HG02610 (cell line): ENCODE results near the gene KRT36.

ENCODE experiments used
- ATAC-seq: cut with Tn5 transposase; IDR thresholded peaks from one replicate; pipeline ENCODE4 v1.9.1; 2021; ENCODE audit warnings: mild to moderate bottlenecking, moderate library complexity; ENCODE audit not compliant: unreplicated experiment

The KRT36 gene

DNA sequence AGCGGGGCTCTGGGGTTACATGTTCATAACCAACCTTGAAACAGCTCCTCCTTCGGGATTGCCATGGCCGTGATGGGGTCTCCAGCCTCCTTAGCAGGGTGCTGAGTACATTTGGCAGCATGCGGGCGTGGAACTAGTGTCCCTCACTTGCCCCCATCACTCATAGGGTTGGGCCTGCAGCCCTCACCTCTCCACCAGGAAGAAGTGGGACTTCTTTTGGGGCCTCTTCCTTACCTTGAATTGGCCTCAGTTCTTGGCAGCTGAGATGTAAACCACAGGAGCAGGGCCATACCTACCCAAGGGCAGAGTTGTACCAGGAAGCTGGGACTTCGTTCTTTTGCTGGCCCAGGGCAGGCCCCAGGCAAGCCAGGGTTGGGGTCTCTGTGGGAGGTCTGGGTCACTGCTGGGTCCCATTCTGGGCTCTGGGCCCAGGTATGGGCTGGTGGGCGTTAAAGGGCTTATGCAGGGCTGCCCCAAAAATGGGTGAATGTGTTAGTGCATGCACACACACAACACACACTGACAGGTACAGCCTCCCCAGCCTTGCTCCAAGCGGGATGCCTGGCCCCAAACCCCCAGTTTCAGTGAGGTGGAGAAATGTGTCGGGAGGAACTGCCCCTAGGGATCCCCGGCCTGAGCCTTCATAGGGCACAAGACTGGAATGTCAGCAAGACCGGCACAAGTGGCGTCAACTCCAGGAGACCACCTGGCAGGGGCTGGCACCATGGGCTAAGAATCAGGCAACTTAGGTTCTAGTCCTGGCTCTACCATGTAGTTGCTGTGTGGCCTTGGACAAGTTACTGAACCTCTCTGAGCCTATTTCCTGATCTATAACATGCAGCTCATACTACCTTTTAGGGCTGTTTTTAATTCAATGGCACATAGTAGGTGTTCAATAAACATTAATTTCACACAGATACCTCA, 32.9 kb upstream of the KRT36 start:
- no peak for ATAC-seq

DNA sequence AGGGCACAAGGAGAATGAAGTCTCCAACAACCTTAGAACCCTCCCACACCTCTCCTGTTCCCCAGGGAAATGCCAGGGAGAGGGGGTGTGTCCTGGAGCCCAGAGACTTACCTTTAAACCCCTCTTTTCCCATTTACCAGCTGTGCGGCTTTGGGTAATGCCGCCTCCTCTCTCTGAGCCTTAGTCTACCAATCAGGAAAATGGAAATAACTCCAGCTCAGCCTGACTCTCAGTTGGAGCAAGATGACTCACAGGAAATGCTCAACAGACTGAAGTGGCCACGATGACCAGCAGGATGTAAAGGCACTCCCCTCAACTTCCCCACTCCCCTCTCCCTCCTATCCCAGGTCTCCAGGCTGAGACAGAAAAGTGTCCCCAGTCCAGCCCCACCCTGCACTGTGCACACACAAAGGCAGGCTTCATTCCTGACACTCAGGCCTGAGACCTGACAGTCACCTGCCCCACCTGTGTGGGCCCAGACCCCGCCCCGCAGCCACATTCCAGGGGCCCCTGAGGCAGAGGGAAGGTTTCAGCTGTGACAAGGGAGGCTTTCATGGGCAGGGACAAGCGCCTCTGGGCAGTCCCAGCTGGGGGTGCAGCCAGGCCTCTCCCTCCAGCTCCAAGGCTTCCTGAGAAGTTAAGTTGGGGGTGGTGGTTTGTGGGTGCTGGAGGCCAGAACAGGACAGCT, 32.0 kb upstream of the KRT36 start:
- no peak for ATAC-seq

DNA sequence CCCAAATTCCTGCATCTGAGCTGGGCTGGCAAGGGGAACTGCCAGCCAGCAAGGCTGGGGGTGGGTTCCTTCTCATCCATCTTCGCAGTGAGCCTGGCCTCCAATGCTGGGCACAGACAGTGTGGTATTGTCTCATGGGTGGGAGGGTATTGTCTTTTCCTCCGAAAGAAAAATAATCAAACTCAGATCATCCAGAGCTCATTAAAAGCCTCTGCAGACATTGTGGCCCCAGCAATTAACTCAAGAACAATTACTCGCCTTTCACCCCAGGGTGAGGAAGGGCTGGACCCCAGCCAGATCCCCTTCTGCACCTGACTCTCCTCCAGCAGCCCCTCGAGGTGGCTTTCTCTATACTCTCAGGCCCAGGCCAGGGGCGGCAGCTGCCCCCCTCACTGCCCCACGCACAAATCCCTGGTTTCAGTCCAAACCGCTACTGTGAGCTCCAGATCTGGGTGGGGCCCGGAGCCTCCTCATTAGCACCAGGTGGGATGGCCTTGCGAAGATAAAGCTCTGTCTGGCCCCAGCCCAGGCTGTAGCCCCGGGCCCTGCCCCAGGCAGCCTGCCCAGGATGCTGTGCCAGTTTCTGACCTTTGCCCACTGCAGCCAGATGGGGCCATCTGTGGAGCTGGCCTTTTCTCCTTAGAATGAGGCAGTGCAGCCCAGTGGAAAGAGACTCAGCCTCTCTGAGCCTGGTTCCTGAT, 31.3 kb upstream of the KRT36 start:
- ATAC-seq, result no peak

DNA sequence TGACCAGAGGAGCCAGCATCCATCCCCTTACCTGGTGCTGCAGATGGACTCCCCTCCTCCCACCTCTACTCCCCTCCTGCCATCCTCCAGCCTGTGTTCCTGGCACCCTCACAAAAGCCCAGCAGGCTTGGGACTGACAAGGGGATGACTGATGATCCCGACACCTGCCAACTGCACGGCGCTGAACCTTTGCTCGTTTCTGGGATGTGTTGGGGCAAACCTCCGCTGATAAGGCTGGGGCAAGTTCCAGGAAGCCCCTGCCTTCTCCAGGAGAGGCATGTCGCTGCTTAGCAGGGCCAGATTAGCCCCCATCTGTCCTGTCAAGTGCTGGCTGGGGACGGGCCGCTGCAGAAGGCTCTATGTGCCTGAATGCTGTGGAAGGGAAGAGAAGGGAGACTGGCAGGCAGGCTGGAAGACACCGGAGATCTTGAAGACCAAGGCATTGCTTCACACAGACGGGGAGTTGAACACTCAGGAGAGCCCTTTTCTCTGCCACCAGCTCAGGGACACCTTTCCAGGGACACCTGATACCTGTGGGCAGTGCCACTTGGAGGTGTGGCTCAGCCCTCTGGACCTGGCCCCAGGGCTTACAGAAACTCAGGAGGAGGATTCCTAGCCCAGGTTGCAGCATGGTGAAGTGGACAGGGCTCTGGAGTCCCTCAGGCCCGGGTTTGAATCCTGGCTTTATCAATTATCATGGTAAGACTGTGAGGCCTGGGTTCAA, 30.0 kb upstream of the KRT36 start:
- no peak for ATAC-seq

DNA sequence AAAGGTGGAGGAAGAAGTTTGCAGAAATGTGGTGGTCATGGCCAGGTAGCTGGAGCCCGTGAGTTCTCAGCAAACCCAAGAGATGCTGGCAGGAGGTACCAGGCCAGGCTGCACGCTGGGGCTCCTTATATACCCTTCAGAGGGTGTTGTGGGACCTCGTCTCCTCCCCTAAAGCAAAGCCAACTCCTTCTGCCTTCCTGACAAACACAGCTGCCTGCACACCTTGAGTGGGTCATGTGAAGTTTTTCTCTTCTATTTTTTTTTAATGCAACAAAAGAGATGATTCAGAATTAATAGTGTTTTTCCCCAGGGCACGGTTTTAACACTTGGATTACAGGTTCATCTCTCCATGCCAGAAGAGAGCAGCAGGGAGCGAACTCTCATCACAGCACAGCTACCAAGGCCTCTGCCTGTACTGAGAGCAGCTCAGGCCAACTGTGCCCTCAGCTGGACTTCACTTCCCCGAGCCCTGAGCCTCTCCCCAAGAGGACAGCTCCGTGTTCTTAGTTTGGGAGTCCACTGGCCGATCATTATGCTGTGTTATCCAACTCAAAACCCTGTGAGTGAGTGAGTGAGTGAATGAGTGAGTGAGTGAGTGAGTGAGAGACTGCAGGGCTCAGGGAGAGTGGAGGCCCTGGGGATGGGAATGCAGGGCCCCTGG, 29.2 kb upstream of the KRT36 start, which contains the start of gene KRT15:
TSS of gene KRT15 (minus strand) at position 102 of the 661 bp plus-strand sequence. CDS start at position 39, 63 bp downstream.
- ATAC-seq, result no peak

DNA sequence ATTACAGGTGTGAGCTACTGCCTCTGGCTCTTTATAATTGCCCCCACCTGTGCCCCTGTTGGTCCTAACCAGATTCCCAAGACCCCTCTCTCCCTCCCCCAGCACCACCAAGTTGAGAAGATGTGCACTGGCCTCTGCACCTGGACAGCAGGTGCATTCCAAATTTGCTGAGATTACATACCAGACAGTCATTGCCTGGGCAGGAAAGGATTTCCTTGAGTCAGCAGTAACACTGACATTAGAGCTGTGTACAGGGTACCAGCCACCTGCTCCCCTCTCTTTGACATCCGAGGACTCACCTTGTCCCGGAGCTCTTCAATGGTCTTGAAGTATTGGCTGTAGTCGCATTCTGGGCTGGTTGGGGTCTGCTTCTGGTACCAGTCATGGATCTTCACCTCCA, 28.3 kb upstream of the KRT36 start:
- ATAC-seq, result no peak

DNA sequence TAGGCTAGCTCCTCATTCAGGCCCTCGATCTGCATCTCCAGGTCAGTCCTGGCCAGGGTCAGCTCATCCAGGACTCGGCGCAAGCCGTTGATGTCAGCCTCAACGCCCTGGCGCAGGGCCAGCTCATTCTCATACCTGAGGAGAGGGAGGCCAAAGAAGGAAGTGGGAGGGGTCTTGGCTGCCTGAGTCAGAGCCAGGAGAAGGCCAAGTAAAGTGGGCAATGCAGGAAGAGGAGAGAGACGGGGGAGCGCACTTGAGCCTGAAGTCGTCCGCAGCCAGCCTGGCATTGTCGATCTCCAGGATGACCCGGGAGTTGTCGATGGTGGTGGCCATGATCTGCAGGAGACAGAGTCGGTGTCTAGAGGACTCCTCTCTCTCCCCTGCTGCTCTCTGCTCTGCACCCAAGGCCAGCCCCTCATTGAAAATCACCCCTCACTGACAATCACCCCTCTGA, 27.1 kb upstream of the KRT36 start:
- no peak for ATAC-seq

DNA sequence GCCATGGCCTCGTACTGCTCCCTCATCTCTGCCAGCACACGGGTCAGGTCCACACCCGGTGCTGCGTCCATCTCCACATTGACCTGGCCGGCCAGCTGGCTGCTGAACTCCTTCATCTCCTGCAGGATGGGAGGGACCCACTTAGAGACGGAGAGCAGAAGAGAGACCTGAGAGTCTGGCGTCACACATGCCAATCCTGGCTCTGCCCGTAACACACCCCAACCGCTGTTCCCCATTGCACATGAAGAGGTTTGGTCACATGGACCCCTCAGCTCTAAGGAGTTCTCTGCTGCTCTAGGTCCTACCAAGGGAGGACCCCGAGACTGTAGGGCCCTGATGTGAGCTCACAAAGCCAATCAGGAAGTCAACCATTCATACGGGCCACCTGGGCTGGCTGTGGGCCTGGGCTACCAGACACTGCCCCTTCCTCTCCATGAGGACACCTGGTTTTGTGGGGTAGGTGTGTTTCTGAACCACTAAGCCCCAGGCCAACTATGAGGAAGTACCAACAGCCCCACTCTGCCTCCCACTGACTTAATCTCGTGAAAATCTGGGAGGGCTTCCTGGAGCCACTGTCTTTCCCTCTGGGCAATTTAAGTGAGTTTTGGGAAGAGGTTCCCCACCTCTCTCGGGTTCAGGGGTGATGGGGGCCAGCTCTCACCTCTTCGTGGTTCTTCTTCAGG, 26.6 kb upstream of the KRT36 start:
- no peak for ATAC-seq

DNA sequence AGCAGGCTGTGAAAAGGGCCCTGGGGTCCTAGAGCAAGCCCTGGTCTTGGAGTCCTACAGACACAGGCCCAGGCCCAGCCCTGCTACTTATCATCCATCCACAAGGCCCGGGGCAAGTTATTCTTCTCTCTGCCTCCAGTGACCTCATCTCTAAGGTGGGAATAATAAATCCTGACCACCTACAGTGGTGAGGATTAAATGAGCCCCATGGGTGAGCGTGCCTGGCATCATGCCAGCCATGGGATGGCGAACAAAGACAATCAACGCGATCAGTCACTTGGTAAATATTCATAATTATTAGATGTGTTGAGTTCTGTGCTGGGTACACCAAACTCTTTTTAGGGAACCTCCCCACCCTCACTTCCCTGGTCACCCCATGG, 23.4 kb upstream of the KRT36 start:
- ATAC-seq, result no peak

DNA sequence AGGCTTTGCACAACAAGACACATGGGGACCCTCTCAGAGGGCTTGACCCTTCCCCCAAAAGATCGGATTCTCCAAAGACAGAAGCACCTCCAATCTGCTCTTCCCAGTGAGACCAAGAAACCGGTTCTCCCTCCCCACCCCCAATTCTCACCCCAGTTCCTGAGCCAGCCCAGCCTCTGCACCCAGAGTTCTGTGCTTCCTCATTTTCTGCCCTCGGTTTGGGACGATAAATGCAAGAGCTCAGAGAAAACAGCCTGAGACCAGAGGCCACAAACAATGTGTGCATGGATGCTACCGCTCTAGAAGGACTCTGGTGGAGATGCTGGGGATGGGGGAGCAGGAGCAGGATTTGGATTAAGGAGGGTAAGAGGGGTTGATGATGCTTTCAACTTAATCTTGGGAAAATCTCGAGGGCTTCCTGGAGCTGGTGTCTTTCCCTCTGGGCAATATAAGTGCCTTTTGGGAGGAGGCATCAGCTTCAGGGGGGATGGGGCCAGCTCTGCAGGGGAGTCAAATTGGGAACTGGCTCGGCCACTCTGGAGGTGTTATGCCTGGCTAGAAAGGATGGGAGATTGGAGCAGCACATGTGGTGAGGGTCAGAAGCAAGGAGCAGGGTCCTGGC, 22.9 kb upstream of the KRT36 start:
- no peak for ATAC-seq

DNA sequence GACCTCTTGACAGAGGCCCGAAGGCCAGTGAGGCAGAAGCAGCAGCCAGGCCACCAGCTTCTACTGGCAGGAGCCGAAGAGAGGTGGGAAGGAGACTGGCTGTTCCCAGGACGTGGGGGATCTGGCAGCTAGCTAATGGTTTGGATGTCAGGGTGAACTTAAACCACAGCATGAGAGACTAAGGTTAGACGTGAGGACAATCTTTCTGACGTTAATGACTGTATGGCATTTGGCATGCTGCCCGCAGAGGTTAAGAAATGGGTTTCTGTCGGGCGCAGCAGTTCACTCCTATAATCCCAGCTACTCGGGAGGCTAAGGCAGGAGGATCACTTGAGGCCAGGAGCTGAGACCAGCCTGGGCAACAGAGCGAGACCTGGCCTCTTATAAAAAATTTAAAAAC, 22.0 kb upstream of the KRT36 start:
- ATAC-seq, result no peak

DNA sequence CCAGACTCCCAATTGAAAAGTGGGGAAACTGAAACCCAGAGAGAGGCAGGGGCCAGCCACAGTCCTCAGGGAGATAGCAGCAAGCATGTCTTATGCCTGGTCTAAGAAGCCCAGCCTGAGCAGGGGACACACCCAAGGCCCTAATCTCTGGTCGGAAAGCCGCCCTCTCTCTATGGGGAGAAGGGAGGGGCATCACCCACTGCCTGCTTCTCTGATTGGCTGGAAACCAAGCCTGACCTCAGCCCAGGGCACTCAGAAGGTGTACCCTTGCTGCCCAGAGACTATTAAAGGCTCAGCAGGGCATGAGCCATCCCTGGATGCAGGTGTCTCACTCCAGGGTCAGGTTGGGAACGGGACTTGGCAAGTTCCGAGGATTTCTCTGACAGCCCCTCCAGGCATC, 21.4 kb upstream of the KRT36 start:
- no peak for ATAC-seq

DNA sequence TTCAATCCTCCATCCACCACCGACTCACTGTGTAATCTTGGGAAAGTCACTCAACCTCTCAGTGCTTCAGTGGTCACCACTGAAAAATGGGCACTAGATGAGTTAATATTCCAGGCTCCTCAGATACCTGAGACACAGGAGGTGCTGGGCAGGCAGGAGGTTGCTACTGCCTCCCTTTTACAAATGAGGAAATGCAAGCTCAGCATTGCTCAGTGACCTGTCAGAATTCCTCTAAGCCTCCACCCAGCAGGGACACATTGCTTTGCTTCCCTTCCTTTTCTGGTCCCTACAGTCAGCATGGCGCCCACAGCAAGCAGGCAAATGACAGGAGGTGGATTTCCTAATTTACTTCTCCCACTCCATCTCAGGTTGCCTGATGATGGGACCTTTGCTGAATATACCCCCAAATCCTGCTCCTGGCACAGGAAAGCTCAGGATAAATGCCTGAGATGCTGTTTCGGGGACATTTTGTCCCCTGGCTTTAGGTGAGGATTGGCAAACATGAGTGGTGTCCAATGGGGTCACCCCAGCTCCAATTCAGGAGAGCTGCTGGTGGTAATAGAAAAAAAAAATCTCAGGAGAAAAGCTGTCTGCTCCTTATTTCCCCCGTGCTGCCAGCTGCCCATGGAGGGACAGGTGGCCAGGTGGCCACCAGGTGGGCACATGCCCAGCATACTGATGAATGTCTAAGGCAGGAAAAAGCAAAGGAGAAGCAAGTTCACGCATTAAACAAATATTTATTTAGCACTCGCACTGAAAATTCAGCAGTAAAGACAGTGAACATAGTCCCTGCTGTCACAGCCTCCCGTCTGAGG, 20.7 kb upstream of the KRT36 start:
- no peak for ATAC-seq

DNA sequence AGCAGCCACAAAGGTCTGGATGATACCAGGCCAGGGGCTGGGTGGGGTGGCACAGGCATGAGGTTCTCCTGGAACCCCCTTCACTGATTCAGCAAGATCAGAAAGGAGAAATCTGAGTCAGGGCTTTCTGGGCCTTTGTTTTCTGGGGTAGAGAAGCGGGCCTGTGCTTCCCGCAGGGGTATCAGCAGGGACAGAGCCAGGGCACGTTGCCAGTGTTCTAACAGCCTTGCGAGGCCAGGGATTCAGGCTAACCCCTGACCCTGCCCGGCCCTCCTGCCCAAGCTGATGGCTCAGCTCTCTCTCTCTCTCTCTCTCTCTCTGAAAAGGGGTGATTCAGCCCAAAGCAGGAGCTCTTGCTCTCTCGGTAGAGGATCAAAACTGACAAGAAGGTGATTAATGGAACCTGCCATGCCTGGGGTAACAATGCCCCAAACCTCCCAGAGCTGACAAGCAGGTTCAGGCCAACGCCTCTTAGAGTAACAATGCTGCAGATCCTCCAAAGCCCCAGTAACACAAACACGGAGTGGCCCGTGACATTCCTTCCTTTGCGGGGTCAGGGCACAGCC, 17.7 kb upstream of the KRT36 start:
- ATAC-seq, result no peak

DNA sequence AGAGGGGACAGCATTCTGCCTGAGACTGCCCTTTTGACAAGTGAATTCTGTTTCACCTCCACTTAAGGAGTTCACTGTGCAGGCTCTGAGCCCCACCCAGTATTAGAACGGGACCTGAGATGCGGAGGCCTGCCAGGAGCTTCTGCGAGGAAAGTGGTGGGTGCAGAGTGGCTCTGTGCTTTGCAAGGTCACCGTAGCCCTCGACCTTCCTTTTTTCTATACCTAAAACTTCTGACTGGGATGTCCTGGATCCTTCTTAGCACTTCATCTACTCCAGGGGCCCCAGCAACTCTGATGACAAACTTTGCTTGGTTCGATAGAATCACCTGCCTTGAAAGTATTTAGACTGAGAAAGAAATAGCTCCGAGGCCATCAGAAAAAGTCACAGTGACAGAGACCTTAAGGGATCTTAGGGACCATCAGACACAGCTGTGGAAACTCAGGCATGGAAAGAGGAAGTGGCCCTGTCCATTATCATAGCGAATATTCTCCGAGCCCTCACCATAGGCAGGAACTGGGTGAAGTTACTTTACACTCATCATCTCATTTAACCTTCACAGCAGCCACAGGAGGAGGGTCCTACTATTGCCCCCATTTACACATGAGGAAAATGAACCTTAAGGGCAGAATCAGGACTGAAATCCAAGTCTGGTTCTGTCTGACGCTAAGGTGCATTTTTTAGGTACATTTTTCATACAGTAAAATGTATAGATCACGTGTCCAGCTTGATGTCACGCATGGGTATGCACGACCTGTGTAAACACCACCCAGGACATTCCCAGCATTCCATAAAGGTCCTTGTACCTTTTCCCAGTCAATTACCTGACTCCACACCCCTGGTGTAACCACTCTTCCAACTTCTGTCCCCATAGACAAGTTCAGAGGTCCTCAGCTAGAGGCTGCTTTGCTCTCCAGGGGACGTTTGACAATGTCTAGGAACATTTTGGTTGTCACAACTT, 16.4 kb upstream of the KRT36 start:
- no peak for ATAC-seq

DNA sequence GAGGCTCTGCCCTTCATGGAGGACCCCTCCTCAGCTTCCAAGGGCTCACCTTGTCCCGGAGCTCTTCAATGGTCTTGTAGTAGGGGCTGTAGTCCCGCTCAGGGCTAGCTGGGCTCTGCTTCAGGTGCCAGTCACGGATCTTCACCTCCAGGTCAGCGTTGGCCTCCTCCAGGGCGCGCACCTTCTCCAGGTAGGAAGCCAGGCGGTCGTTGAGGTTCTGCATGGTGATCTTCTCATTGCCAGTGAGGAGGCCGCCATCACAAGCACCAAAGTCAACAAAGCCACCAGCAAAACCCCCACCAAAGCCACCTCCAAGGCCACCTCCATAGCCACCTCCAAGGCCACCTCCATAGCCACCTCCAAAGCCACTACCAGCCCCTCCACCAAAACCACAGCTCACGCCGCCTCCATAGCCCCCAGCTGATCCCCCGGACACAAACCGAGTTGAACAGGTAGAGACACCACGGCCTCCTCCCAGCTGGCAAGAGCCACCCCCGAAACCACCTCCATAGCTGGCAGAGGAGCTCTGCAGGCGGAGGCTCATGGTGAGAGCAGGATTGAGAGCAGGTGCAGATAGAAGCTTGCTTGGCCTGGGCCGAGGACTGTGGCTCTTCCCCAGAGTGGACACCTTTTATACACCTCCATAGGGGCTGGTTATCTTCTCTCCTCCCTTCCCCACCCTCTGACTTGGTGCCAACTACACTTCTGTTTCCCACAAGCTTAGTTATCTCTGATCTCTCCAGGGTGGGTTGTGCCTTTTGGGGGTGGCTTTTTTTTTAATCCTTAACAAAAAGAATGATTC, 15.5 kb upstream of the KRT36 start, which contains the start of gene KRT13:
TSS of gene KRT13 (minus strand) at position 606 of the 802 bp plus-strand sequence. CDS start at position 544, 62 bp downstream.
- no peak for ATAC-seq
